HEK293 (cell line): ENCODE data around the gene ZFP36.

ENCODE experiments used
- BCL6B ChIP-seq: fragments of 450-650 bp; formaldehyde crosslinking; IDR thresholded peaks from 2 replicates; pipeline ENCODE4 v1.5.1; 2017; ENCODE audit warnings: missing biosample characterization, missing genetic modification characterization
- HOXD13 ChIP-seq: sonication (generic); formaldehyde crosslinking; IDR thresholded peaks from 2 replicates; pipeline ENCODE4 v1.8.0; 2022; ENCODE audit warnings: missing genetic modification reagents, borderline replicate concordance
- KLF17 ChIP-seq: fragments of 450-650 bp; formaldehyde crosslinking; IDR thresholded peaks from 2 replicates; pipeline ENCODE4 v1.5.1; 2016; ENCODE audit warnings: missing biosample characterization, missing genetic modification characterization
- PRDM4 ChIP-seq: fragments of 450-650 bp; formaldehyde crosslinking; IDR thresholded peaks from 2 replicates; pipeline ENCODE4 v1.5.1; 2017; ENCODE audit warnings: missing biosample characterization, missing genetic modification characterization
- ZBTB1 ChIP-seq: fragments of 450-650 bp; formaldehyde crosslinking; IDR thresholded peaks from 2 replicates; pipeline ENCODE4 v1.5.1; 2016; ENCODE audit warnings: missing biosample characterization, missing genetic modification characterization
- ZBTB48 ChIP-seq: fragments of 450-650 bp; formaldehyde crosslinking; IDR thresholded peaks from 2 replicates; pipeline ENCODE4 v1.5.1; 2016; ENCODE audit warnings: missing biosample characterization, missing genetic modification characterization
- ZBTB7A ChIP-seq: fragments of 450-650 bp; formaldehyde crosslinking; IDR thresholded peaks from 2 replicates; pipeline ENCODE4 v1.5.1; 2016; ENCODE audit warnings: low read depth, missing biosample characterization, missing genetic modification characterization
- ZNF112 ChIP-seq: fragments of 450-650 bp; formaldehyde crosslinking; IDR thresholded peaks from 2 replicates; pipeline ENCODE4 v1.5.0; 2017; ENCODE audit warnings: missing biosample characterization, missing genetic modification characterization
- ZNF148 ChIP-seq: fragments of 450-650 bp; formaldehyde crosslinking; IDR thresholded peaks from 2 replicates; pipeline ENCODE4 v1.5.0; 2017; ENCODE audit warnings: missing biosample characterization, missing genetic modification characterization, borderline replicate concordance
- ZNF175 ChIP-seq: fragments of 450-650 bp; formaldehyde crosslinking; IDR thresholded peaks from 2 replicates; pipeline ENCODE4 v1.5.1; 2016; ENCODE audit warnings: missing biosample characterization, missing genetic modification characterization
- ZNF223 ChIP-seq: fragments of 450-650 bp; formaldehyde crosslinking; IDR thresholded peaks from 2 replicates; pipeline ENCODE4 v1.5.1; 2016; ENCODE audit warnings: missing biosample characterization, missing genetic modification characterization
- ZNF23 ChIP-seq: fragments of 450-650 bp; formaldehyde crosslinking; IDR thresholded peaks from 2 replicates; pipeline ENCODE4 v1.5.1; 2016; ENCODE audit warnings: missing biosample characterization, missing genetic modification characterization, borderline replicate concordance
- ZNF248 ChIP-seq: fragments of 450-650 bp; formaldehyde crosslinking; IDR thresholded peaks from 2 replicates; pipeline ENCODE4 v1.5.1; 2017; ENCODE audit warnings: missing biosample characterization, missing genetic modification characterization
- ZNF292 ChIP-seq: fragments of 450-650 bp; formaldehyde crosslinking; IDR thresholded peaks from 2 replicates; pipeline ENCODE4 v1.5.1; 2016; ENCODE audit warnings: low read depth, missing biosample characterization, missing genetic modification characterization, borderline replicate concordance
- ZNF350 ChIP-seq: fragments of 450-650 bp; formaldehyde crosslinking; IDR thresholded peaks from 2 replicates; pipeline ENCODE4 v1.5.0; 2017; ENCODE audit warnings: missing biosample characterization, mild to moderate bottlenecking, missing genetic modification characterization
- ZNF433 ChIP-seq: fragments of 450-650 bp; formaldehyde crosslinking; IDR thresholded peaks from 2 replicates; pipeline ENCODE4 v1.5.1; 2016; ENCODE audit warnings: missing biosample characterization, missing genetic modification characterization, low read depth
- ZNF449 ChIP-seq: fragments of 450-650 bp; formaldehyde crosslinking; IDR thresholded peaks from 2 replicates; pipeline ENCODE4 v1.5.1; 2017; ENCODE audit warnings: missing biosample characterization, mild to moderate bottlenecking, missing genetic modification characterization, moderate library complexity
- ZNF514 ChIP-seq: fragments of 450-650 bp; formaldehyde crosslinking; IDR thresholded peaks from 2 replicates; pipeline ENCODE4 v1.5.1; 2016; ENCODE audit warnings: missing biosample characterization, missing genetic modification characterization
- ZNF555 ChIP-seq: fragments of 450-650 bp; formaldehyde crosslinking; conservative IDR thresholded peaks from 2 replicates; pipeline ENCODE4 v1.5.1; 2017; ENCODE audit warnings: missing biosample characterization, mild to moderate bottlenecking, missing genetic modification characterization, inconsistent platforms
- ZNF585B ChIP-seq: fragments of 450-650 bp; formaldehyde crosslinking; IDR thresholded peaks from 2 replicates; pipeline ENCODE4 v1.5.1; 2016; ENCODE audit warnings: missing biosample characterization, missing genetic modification characterization
- ZNF610 ChIP-seq: fragments of 450-650 bp; formaldehyde crosslinking; IDR thresholded peaks from 2 replicates; pipeline ENCODE4 v1.5.1; 2016; ENCODE audit warnings: missing biosample characterization, missing genetic modification characterization, borderline replicate concordance
- ZNF670 ChIP-seq: fragments of 450-650 bp; formaldehyde crosslinking; IDR thresholded peaks from 2 replicates; pipeline ENCODE4 v1.5.1; 2016; ENCODE audit warnings: missing biosample characterization, missing genetic modification characterization, low read depth
- ZNF701 ChIP-seq: fragments of 450-650 bp; formaldehyde crosslinking; IDR thresholded peaks from 2 replicates; pipeline ENCODE4 v1.5.1; 2016; ENCODE audit warnings: missing biosample characterization, missing genetic modification characterization
- ZNF76 ChIP-seq: fragments of 450-650 bp; formaldehyde crosslinking; IDR thresholded peaks from 2 replicates; pipeline ENCODE4; 2016; ENCODE audit warnings: low read depth, missing biosample characterization, missing genetic modification characterization, borderline replicate concordance
- ZNF776 ChIP-seq: fragments of 450-650 bp; formaldehyde crosslinking; IDR thresholded peaks from 2 replicates; pipeline ENCODE4 v1.5.0; 2017; ENCODE audit warnings: missing biosample characterization, missing genetic modification characterization, borderline replicate concordance
- ZNF785 ChIP-seq: fragments of 450-650 bp; formaldehyde crosslinking; IDR thresholded peaks from 2 replicates; pipeline ENCODE4 v1.5.1; 2016; ENCODE audit warnings: missing biosample characterization, missing genetic modification characterization
- ZNF837 ChIP-seq: fragments of 450-650 bp; formaldehyde crosslinking; IDR thresholded peaks from 2 replicates; pipeline ENCODE4 v1.5.1; 2016; ENCODE audit warnings: missing biosample characterization, missing genetic modification characterization
- ZNF843 ChIP-seq: fragments of 450-650 bp; formaldehyde crosslinking; IDR thresholded peaks from 2 replicates; pipeline ENCODE4 v1.5.1; 2016; ENCODE audit warnings: missing biosample characterization, missing genetic modification characterization
- ZSCAN18 ChIP-seq: fragments of 450-650 bp; formaldehyde crosslinking; IDR thresholded peaks from 2 replicates; pipeline ENCODE4 v1.5.1; 2016; ENCODE audit warnings: missing biosample characterization, missing genetic modification characterization

ZFP36 gene

GRCh38 chr19:39403331-39404312 is 3.0 kb upstream of the ZFP36 start (continued):
- peak; percentile 56 for TF ChIP-seq PRDM4 (tag by site-specific recombination)
- no peak for TF ChIP-seq ZNF350
- no peak for TF ChIP-seq ZNF148 (tag by site-specific recombination)
- TF ChIP-seq ZBTB7A (tag by site-specific recombination), result peak; percentile 19
- no peak for TF ChIP-seq ZNF514 (tag by site-specific recombination)
- peak; percentile 65 for TF ChIP-seq ZBTB48 (tag by site-specific recombination)
- TF ChIP-seq ZNF23 (tag by site-specific recombination), result no peak
- TF ChIP-seq ZNF555, result no peak
- TF ChIP-seq HOXD13 (CRISPR knock-in tag), result no peak
- no peak for TF ChIP-seq ZNF292 (tag by site-specific recombination)
- TF ChIP-seq ZNF585B, result no peak
- peak; percentile 50; the same call in 1 of the 2 replicates for TF ChIP-seq ZBTB1
- 0 out of 2 replicates have a peak, but pooled peaks have one; percentile 37 for TF ChIP-seq ZNF610 (tag by site-specific recombination)
- no peak for TF ChIP-seq ZNF670 (tag by site-specific recombination)
- 0 out of 2 replicates have a peak, but pooled peaks have one; percentile 15 for TF ChIP-seq ZSCAN18 (tag by site-specific recombination)
- no peak for TF ChIP-seq ZNF837
- TF ChIP-seq ZNF449 (tag by site-specific recombination), result peak; percentile 66
- TF ChIP-seq ZNF112, result no peak
- no peak for TF ChIP-seq ZNF785 (tag by site-specific recombination)
- peak; percentile 25; the same call in 1 of the 2 replicates for TF ChIP-seq BCL6B (tag by site-specific recombination)
- TF ChIP-seq ZNF433 (tag by site-specific recombination), result no peak
- no peak for TF ChIP-seq ZNF223 (tag by site-specific recombination)
- TF ChIP-seq ZNF175, result no peak
- TF ChIP-seq KLF17 (tag by site-specific recombination), result peak; percentile 97
- no peak for TF ChIP-seq ZNF776 (tag by site-specific recombination)
- peak; percentile 84 for TF ChIP-seq ZNF76 (tag by site-specific recombination)
- no peak for TF ChIP-seq ZNF701 (tag by site-specific recombination)
- 0 out of 2 replicates have a peak, but pooled peaks have one; percentile 30 for TF ChIP-seq ZNF248 (tag by site-specific recombination)
- TF ChIP-seq ZNF843, result peak; percentile 76; the same call in 1 of the 2 replicates
